Fibroblast of skin of scalp (primary cell): ENCODE results near the gene GGACT.
"Not testable (repeated sequence)": the region's sequence is repeated elsewhere in the genome, so short reads cannot be mapped to it uniquely, and the experiment has no call there.

ENCODE experiments used
- DNase-seq: peaks from one replicate; pipeline ENCODE4 v3.0.0-alpha.2; 2013

The GGACT gene

GRCh38 chr13:100600915-100601314, 12.3 kb upstream of the GGACT start:
- DNase-seq: no peak

GRCh38 chr13:100600461-100600860, 11.9 kb upstream of the GGACT start:
- DNase-seq: no peak

GRCh38 chr13:100597253-100597652, 8.7 kb upstream of the GGACT start:
- peak; percentile 35 for DNase-seq

DNA sequence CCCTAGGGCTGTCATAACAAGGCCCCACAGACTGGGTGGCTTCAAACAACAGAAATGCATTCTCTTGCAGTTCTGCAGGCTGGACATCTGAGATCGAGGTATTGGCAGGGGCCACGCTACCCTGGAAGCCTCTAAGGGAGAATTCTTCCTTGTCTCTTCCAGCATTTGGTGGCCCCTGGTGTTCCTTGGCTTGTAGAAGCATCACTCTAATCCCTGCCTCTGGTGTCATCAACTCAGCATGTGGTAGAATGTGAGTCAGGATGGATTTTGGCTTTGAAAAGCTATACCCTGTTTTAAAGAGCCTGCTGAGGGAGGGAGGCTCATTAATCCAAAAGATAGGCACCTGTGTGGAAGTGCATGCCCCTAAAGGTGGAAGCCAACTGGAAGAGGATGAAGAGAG, 7.9 kb upstream of the GGACT start:
- peak; percentile 13 for DNase-seq

- no peak for DNase-seq
Measured at GRCh38 chr13:100594731-100595130, 6.1 kb upstream of the GGACT start.

GRCh38 chr13:100594255-100594654, 5.7 kb upstream of the GGACT start:
- DNase-seq: no peak

GRCh38 chr13:100589178-100589725, 663 bp upstream of the GGACT start:
- no peak for DNase-seq

- peak; percentile 6 for DNase-seq
Measured at GRCh38 chr13:100584896-100585295, 3.7 kb downstream of the GGACT start.

GRCh38 chr13:100581504-100581903, 7.1 kb downstream of the GGACT start:
- DNase-seq: no peak

GRCh38 chr13:100581030-100581429, 7.6 kb downstream of the GGACT start:
- no peak for DNase-seq

DNA sequence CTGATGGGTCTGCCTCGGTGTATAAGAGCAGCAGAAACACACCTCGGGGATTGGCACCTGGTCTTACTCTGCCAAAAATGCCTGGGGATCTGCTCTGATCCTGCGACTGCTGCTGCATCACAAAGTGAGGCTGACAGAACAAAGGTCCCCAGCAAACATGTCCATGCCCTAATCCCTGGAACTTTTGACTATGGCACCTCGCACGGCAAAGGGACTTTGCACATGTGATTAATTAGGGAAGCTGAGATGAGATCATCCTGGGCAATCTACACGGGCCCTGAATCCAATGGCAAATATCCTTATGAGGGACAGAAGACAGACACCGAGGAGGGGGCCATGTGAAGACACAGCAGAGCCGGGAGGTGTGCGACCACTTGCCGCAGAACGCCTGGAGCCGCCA, 8.5 kb downstream of the GGACT start:
- no peak for DNase-seq

- not testable (repeated sequence) for DNase-seq
Measured at GRCh38 chr13:100577239-100577638, 11.3 kb downstream of the GGACT start.

DNA sequence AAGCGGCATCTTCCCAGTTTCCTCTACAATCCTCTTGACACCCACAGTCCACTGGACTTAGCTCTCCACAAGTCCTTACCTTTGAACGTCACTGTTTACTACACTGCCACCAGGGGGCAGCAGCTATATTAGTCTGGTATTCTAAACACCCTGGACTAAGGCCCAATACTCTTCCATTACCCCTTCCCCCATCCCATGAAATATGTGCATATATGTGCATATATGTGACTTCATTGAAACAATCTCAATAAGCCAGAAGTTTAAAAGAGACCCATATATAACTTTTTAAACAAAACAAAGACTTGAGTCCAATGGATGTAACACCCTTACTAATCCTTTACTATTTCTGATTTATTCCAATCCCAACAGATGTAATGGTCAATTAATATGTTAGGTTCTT, 15.5 kb downstream of the GGACT start:
- DNase-seq: peak; percentile 74

DNA sequence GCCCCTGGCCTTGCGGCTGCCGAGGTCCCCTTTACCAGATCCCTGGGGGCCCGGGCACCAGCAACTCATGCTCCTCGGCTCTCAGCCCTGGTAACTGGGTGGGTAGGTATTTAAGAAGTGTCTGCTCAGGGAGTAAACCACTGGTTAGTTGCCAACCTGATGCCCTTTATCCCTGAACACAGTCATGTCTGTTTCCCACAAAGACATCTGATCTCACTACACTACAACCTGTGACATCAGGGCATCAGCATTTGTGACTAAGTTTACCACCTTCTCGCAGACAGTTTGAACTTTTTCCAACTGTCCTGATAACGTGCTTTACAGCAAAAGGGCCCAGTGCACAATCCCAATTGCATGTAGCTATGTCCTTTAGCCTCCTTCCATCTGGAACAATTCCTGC, 22.0 kb downstream of the GGACT start:
- DNase-seq: no peak

- no peak for DNase-seq
Measured at GRCh38 chr13:100565286-100565685, 23.3 kb downstream of the GGACT start.

GRCh38 chr13:100564444-100565223, 24.0 kb downstream of the GGACT start:
- DNase-seq: no peak

- no peak for DNase-seq
Measured at GRCh38 chr13:100563779-100564178, 24.8 kb downstream of the GGACT start.

GRCh38 chr13:100561599-100562204, 26.9 kb downstream of the GGACT start:
- DNase-seq: no peak

DNA sequence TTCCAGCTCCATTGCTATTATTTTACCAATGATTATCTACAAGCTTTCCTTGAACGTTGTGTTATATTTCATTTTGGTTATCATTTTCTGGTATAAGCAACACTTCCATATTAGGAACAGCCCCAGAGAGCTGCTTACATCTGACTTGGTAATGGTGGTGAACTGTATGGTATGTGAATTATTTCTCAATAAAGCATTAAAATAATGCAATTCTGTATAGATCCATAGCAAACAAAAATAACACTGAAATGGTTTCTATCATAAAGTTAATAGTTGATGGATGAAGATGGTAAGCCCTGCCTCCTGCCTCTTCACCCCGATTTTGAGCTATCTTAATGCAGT, 27.5 kb downstream of the GGACT start:
- peak; percentile 4 for DNase-seq

- DNase-seq: no peak
Measured at GRCh38 chr13:100560498-100561157, 28.0 kb downstream of the GGACT start.

DNA sequence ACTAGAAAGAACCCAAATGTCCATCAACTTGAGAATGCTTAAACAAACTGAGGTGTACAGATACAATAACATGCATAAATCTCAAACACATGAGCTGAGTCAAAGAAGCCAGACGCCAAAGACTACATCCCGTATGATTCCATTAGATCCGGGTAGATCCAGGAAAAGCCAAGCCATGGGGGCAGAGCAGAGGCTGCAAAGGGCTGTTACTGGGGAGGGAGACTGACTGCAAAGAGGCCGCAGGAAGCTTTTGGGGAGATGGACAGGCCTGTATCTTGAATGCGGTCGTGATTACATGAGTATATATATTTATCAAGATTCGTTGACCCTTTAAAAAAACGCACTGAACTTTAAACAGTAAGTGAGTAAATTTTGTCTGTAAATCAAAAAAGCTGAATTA, 28.7 kb downstream of the GGACT start:
- DNase-seq: no peak

GRCh38 chr13:100552755-100553154, 35.8 kb downstream of the GGACT start:
- DNase-seq: no peak

- DNase-seq: no peak
Measured at GRCh38 chr13:100549316-100549715, 39.3 kb downstream of the GGACT start.

GRCh38 chr13:100547791-100548201, 40.8 kb downstream of the GGACT start:
- DNase-seq: no peak
